Right cardiac atrium (tissue), 5 donors: ENCODE data around the gene RNF224. TPM values are rescaled to one million over a fixed set of nuclear protein-coding genes. Genes with fewer than 3 reads are reported as not detected.
"Not testable (repeated sequence)": the region's sequence is repeated elsewhere in the genome, so short reads cannot be mapped to it uniquely, and the experiment has no call there.

ENCODE experiments used
- ATAC-seq, 2 donors: fragments of 200-7000 bp; cut with Tn5 transposase; one replicate each; pipeline versions ENCODE4 v1.8.0 to v1.9.1; 2020; ENCODE audit warnings: moderate library complexity in 2 of 2, mild to moderate bottlenecking in 1 of 2
- DNase-seq, 3 donors: peaks; one replicate each; pipeline ENCODE4 v3.0.0-alpha.2; 2020
- H3K27ac ChIP-seq: one replicate; pipeline ENCODE4 v1.5.1; 2013; ENCODE audit warnings: mild to moderate bottlenecking, low read length, control low read depth, moderate library complexity
- H3K27me3 ChIP-seq: one replicate; pipeline ENCODE4 v1.6.1; 2013; ENCODE audit not compliant: control insufficient read depth, insufficient read depth
- H3K4me1 ChIP-seq: one replicate; pipeline ENCODE4 v1.6.1; 2013; ENCODE audit warnings: low read length; ENCODE audit not compliant: control insufficient read depth, insufficient read depth
- H3K4me3 ChIP-seq: one replicate; pipeline ENCODE4 v1.5.1; 2013; ENCODE audit warnings: low read length, control low read depth
- H3K9me3 ChIP-seq: one replicate; pipeline ENCODE4 v1.6.1; 2013; ENCODE audit warnings: low read length; ENCODE audit not compliant: control insufficient read depth
- WGBS: extraction: QIAGEN DNeasy Blood & Tissue Kit; methylation state at CpG from one replicate; pipeline ENCODE4 v1.1.7; 2013; 5-methylcytosine and 5-hydroxymethylcytosine counted together
- intact Hi-C, 4 donors: fragments of 100-400 bp; cut with DNase I; formaldehyde crosslinking; loops; one replicate each; pipeline versions ENCODE4 v1.11.0 to v1.14.0; 2022 to 2023
- polyA plus RNA-seq: library from polyadenylated mRNA; stranded (reverse); fragments of 200-250 nt; gene quantifications from one replicate; pipeline ENCODE4 v1.2.3, GENCODE V29; 2013
- total RNA-seq, 4 donors: library from RNA; stranded (reverse); fragmentation: NEBNext Ultra II Directional; extraction: Animal tissue kit (Norgen Biotek cat#: 25700); gene quantifications; one replicate each; pipeline ENCODE4 v1.2.1, GENCODE V29; 2021
- donor health status: healthy with polysubstance abuse.
- donor health status: DM: no; HTN: yes; CAD: no.
- donor health status: DM: no; HTN: no; CAD: no.
- donor health status: DM: no; HTN: yes; CAD: no; lungs with severe emphysema.
- donor health status: DM: yes; HTN: yes; CAD: no.

Gene RNF224
- total and polyA plus RNA-seq, 5 donors = 0.09 TPM; not detected in 4

DNA sequence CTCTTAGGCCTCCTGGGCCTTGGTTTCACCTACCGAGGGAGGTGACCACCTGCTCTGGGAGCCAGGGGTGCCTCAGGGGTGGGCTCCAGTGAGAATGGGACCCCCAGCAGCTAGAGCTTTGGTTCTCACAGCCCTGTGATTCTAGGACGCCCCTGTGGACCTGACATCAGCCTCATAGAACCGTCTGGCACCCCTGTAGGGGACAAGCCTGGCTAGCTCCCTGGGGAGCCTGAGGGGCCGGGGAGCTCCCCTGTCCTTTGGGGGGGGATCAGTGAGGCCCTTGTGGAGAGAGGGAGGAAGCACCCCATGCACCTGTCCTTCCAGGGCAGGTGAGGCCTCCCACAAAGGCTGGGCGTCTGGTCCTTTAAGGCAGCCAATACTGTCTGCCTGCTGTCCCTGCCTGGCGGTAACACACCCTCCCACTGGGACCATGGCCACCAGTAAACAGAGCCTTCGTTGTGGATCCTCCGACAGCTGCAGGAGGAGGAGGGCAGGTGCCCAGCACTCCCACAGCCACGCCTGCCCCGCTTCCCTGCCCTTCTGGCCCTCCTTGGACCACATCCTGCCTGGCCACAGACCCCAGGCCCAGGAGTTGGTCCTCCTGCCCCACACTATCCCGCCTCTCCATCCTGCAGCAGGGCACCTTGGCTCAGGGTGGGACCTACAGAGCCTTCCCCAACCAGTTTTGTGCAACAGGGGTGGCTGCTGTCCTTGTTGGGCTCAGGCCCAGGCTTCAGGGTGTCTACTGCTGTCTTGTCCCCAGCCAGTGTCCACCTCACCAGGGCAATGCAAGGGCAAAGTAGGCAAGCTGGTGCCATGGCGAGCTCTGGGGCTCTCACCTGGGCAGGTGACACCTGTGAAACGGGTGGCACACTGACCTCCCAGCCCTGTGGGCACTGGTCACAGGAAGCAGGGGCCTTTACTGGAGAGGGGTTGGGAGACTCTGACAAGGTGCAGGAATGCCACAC, 10.7 kb downstream of the RNF224 start:
- Histone ChIP-seq H3K4me1 (peaks cover 3% of the 10 kb centered on the region), H3K27me3 (no peaks in the 10 kb centered on the region), H3K4me3 (no peak overlapping the region), H3K27ac (no peak overlapping the region), H3K9me3 (no peaks in the 10 kb centered on the region)
- 67% methylated on average over 13 of the region's 13 CpGs for WGBS
- ATAC-seq (no peak), DNase-seq (no peak)
- intact Hi-C loops = no loop called here

DNA sequence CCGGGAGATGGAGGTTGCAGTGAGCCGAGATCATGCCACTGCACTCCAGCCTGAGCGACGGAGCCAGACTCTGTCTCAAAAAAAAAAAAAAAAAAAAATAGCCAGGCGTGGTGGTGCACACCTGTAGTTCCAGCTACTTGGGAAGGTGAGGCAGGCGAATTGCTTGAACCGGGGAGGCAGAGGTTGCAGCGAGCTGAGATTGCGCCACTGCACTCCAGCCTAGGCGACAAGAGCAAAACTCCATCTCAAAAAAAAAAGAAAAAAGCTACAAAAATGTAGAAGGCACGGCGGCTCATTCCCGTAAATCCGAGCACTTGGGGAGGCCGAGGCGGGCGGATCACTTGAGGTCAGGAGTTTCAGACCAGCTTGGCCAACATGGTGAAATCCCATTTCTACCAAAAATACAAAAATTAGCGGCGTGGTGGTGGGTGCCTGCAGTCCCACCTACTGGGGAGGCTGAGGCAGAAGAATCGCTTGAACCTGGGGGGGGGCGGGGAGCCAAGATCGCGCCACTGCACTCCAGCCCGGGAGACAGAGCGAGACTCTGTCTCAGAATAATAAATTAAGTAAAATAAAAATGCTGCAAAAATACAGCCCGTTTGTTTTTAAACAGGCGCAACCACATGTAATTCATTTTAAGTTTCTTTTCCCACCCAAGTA, 12.4 kb downstream of the RNF224 start:
- not testable (repeated sequence) for H3K27me3 ChIP-seq, DNase-seq, H3K4me1 ChIP-seq, H3K27ac ChIP-seq, ATAC-seq, H3K9me3 ChIP-seq
- intact Hi-C loops = loop anchor here in 1 of 4 donors (10.0 kb wide), 1 partner anchor 1195 kb away; no protein-coding TSS in a partner anchor
- H3K4me3 ChIP-seq = peak overlapping the region; percentile 49
- WGBS = 56% methylated on average over 27 of the region's 27 CpGs

DNA sequence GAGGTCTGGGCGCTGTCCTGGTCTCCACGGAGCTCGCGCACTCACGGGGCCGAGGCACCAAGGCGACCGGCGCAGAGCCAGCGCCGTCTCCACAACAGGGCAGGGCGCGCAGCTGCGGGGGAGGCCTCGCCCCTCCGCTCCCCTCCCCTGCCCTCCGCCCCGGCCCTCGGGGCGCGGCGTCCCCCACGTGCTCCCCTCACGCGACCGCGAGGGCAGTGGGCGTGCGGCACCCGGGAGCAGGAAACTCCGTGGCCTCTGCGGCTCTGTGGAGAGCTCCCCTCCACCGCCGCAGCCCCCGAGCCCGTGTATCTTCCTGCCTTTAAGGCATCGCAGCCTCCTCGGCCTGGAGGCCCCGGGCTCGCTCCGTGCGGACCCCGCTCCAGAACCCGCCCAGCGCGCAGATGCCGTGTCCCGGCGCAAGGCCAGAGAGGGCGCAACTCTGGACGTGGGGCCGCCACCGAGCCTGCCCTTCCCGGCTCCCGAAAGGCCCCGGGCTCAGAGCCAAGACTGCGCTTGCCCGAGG, 13.1 kb downstream of the RNF224 start:
- Histone ChIP-seq H3K27me3 (no peaks in the 10 kb centered on the region), H3K9me3 (no peaks in the 10 kb centered on the region), H3K4me1 (peaks cover 3% of the 10 kb centered on the region), H3K4me3 (peak overlapping the region; percentile 49), H3K27ac (peak overlapping the region; percentile 88)
- ATAC-seq (peak; percentile 67 to 69), DNase-seq (peak; percentile 88 to 93 (median 93))
- WGBS = under 1% methylated on average over 58 of the region's 58 CpGs
- intact Hi-C loops = loop anchor here in 1 of 4 donors (10.0 kb wide), 1 partner anchor 1196 kb away; no protein-coding TSS in a partner anchor

GRCh38 chr9:137240841-137241489, 13.7 kb downstream of the RNF224 start, which contains the start of gene TUBB4B:
Gene TUBB4B, plus strand, starts transcription at chr9:137241287. Its CDS starts 74 bp downstream, at chr9:137241361.
- ATAC-seq (peak; percentile 86 to 87), DNase-seq (peak; percentile 100)
- Histone ChIP-seq H3K4me1 (peaks cover 3% of the 10 kb centered on the region), H3K27ac (peak within 1 kb of the TSS; percentile 96), H3K27me3 (no peaks in the 10 kb centered on the region), H3K9me3 (no peaks in the 10 kb centered on the region), H3K4me3 (peak within 1 kb of the TSS; percentile 90)
- under 1% methylated on average over 67 of the region's 67 CpGs for WGBS
- intact Hi-C loops = loop anchor here in 1 of 4 donors (10.0 kb wide), 1 partner anchor 1196 kb away; no protein-coding TSS in a partner anchor

DNA sequence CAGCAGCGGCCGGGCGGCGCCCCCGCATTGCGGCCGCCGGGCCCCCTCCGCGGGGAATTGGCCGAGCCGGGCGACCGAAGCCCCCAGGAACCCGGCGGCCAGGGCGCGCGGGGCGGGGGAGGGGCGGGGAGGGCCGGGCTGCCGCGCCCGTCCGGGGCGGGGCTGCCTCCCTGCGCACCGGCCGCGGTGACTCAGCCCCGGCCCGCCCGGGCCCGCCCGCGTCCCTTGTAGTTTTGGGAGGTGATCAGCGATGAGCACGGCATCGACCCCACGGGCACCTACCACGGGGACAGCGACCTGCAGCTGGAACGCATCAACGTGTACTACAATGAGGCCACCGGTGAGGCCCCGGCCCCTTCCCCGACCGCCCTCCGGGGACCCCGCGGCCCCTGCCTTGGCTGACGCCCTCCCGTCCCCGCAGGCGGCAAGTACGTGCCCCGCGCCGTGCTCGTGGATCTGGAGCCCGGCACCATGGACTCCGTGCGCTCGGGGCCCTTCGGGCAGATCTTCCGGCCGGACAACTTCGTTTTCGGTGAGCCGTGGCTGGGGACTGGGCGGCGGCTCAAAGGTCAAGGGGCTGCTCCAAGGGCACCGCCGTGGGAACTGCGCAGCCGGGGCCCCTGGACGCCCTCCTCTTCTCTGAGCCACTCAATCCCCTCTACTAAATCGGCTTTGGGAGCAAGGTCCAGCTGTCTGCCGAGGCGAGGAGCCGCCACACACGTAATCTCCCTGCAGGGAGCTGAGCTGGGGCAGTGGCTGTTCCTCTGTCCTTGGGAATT, 14.4 kb downstream of the RNF224 start:
- ATAC-seq (peak; percentile 3 to 23), DNase-seq (peak; percentile 78 to 90 (median 87))
- Histone ChIP-seq H3K27me3 (no peaks in the 10 kb centered on the region), H3K27ac (peak overlapping the region; percentile 96), H3K4me3 (peak overlapping the region; percentile 90), H3K9me3 (no peaks in the 10 kb centered on the region), H3K4me1 (peaks cover 3% of the 10 kb centered on the region)
- intact Hi-C loops = loop anchor here in 1 of 4 donors (10.0 kb wide), 1 partner anchor 1197 kb away; no protein-coding TSS in a partner anchor
- WGBS = under 1% methylated on average over 83 of the region's 83 CpGs

- Histone ChIP-seq H3K27me3 (no peaks in the 10 kb centered on the region), H3K4me3 (peak overlapping the region; percentile 90), H3K27ac (peak overlapping the region; percentile 50), H3K9me3 (no peaks in the 10 kb centered on the region), H3K4me1 (peaks cover 3% of the 10 kb centered on the region)
- DNase-seq (no peak), ATAC-seq (no peak)
- intact Hi-C loops = loop anchor here in 1 of 4 donors (10.0 kb wide), 1 partner anchor 1198 kb away; no protein-coding TSS in a partner anchor
- WGBS = 75% methylated on average over 36 of the region's 36 CpGs
Observed at GRCh38 chr9:137242269-137243203, 15.2 kb downstream of the RNF224 start.

GRCh38 chr9:137243266-137243625, 15.9 kb downstream of the RNF224 start:
- intact Hi-C loops = loop anchor here in 1 of 4 donors (10.0 kb wide), 1 partner anchor 1198 kb away; no protein-coding TSS in a partner anchor
- not testable (repeated sequence) for H3K4me3 ChIP-seq, ATAC-seq, H3K4me1 ChIP-seq, H3K27me3 ChIP-seq, H3K9me3 ChIP-seq, H3K27ac ChIP-seq, DNase-seq
- 92% methylated on average over 18 of the region's 18 CpGs for WGBS

- WGBS = 62% methylated on average over 15 of the region's 15 CpGs
- DNase-seq (peak in 1 of 3 donors; percentile 18), ATAC-seq (no peak)
- intact Hi-C loops = loop anchor here in 1 of 4 donors (10.0 kb wide), 1 partner anchor 1199 kb away; no protein-coding TSS in a partner anchor
- Histone ChIP-seq H3K4me3 (no peak overlapping the region), H3K27me3 (no peaks in the 10 kb centered on the region), H3K9me3 (no peaks in the 10 kb centered on the region), H3K27ac (no peak overlapping the region), H3K4me1 (peaks cover 3% of the 10 kb centered on the region)
Observed at GRCh38 chr9:137243626-137244485, 16.6 kb downstream of the RNF224 start.
